ENCODE data around the gene EYS.
"Not testable (repeated sequence)": the region's sequence is repeated elsewhere in the genome, so short reads cannot be mapped to it uniquely, and the experiment has no call there.

The EYS gene

GRCh38 chr6:64266351-64266821, 1440.6 kb downstream of the EYS start:
- DNase-seq = no peak

GRCh38 chr6:64263778-64264177, 1443.2 kb downstream of the EYS start:
- DNase-seq = no peak

DNA sequence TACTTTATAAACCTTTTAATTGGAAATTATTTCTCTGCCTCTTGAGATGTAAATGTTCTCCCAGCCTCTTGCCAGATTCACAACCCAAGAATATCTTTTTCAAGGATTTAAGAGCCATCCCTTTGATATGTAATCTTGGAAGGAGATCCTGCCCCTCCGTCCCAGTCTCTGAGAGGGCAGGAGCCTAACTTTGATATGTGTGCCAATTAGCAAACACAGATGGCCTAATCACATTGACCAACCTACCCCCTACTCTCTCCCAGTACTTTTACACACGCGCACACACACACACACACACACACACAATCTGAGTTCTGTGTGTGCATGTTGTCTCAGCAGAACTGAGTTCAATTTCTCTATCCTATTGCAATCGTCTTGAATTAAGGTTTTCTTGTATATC, 1447.7 kb downstream of the EYS start:
- no peak for DNase-seq

- no peak for DNase-seq
These were observed 1448.3 kb downstream of the EYS start for GRCh38 chr6:64258752-64259151.

DNA sequence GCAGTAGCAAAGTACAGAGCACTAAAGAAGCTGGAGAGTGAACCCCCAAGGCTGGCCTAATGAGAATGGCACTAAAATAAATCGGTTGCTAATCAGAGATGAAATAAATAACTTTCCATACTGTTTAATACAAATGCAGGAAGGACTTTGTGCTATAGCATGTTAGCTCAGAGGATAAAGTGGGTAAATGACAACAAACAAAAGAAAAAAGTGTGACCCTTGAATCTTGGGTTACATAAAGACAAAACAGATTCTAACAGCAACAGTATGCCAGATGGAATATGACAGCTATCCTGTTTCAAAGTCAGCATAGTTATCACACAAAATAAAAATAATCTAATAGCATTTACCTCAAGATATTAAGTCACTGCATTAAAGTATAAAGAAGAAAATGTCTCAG, 1448.7 kb downstream of the EYS start:
- DNase-seq = no peak

- no peak for DNase-seq
These were observed 1449.4 kb downstream of the EYS start for GRCh38 chr6:64257586-64257985.

GRCh38 chr6:64256483-64256882, 1450.5 kb downstream of the EYS start:
- no peak for DNase-seq

DNA sequence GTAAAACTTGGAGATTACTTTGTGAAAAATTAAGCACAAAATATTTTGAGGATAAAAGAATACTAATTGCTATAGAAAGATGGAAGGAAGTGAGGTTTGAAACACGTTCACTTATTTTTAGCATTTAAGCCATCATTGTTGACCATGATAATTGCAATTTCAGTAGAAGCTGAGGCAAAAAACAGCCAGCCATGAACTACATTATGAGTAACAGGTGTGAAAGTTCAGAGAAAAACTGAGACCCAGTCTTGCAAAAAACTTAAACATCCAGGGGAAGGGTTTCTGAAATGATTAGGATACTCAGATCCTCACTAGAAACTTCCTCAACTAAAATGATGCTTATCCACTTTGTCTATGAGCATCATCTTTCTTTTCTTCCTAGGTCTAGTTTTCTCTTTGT, 1452.0 kb downstream of the EYS start:
- no peak for DNase-seq

- no peak for DNase-seq
These were observed 1452.5 kb downstream of the EYS start for GRCh38 chr6:64254558-64254957.

DNA sequence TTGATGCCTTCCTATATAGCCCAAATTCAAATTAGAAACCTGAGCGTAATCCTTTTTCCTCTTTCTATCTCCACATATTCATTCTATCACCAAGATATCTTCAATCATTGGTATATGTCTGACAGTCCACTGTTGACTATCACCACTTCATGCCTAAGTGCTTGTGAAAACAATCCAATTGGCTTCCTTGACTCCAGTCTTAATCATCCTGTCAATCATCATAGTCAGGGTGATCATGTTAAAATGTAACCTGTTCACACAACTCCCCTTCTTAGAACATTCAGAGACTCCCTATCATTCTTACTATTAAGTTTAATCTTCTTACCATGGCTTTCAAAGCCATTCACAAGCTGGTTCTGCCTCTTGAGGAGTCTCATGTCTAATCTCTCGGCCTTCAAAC, 1454.8 kb downstream of the EYS start:
- no peak for DNase-seq

DNA sequence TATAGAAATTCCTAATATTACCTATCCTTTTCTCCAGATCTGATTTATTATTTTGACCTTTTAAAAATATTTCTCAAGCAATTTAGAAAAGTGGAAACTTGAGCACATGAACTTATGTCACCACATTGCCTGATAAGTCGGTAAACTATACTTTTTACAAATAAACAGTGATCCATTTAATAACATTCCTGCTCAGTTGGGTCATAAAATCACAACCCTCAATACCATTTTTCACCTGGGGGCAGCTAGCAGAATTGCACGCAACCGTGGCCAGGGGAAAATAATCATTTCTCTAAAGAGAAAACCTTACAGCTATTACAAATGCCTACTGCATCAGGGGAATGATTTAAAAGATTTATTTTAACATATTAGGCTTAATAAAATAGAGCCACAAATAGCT, 1456.9 kb downstream of the EYS start:
- DNase-seq = no peak

DNA sequence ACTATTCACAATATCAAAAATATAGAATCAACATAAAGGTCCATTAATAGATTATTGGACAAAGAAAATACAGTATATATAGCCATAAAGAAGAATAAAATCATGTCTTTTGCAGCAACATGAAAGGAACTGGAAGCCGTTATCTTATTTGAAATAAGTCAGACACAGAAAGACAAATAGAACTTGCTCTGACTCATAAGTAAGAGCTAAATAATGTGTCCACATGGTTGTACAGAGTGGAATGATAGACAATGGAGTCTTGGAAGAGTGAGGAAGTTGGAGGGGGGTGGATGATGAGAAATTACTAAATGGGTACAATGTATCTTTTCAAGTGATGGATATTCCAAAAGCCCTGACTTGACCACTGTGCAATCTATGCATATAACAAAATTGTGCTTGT, 1457.9 kb downstream of the EYS start:
- no peak for DNase-seq

DNA sequence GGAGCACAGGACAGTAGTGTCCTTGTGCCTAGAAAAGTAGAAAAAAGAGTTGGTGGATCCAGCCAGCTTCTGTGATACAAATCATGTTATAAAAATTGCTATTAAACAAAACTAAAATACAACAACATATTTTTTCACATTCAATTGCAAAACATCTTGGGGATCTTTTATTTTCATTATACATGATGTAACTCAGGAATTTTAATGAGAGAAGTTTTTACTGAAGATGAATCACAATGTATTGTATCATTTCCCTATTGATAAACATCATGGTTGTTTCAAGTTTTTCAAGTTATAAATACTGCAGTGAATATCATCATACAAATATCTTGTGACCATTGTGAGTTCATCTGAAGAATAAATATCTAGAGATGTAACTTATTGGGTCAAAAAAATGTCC, 1463.4 kb downstream of the EYS start:
- no peak for DNase-seq

GRCh38 chr6:64238908-64239307, 1468.1 kb downstream of the EYS start:
- not testable (repeated sequence) for DNase-seq

DNA sequence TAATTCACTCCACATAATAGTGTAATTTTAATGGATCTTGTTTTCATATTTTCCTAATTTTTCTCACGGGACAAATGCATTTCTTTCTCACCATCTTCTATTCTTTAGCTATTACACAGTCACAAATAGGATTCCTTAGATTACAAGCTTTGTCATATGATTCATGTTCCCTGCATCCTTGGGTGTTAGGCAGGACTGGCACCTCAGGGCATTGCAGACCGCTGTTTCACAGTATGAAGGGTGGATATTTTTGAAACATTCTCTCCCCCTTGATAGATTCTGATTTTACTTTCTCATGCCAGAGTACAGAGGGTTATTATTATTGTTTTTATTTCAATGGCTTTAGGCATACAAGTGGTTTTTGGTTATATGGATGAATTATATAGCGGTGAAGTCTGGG, 1469.0 kb downstream of the EYS start:
- no peak for DNase-seq

DNA sequence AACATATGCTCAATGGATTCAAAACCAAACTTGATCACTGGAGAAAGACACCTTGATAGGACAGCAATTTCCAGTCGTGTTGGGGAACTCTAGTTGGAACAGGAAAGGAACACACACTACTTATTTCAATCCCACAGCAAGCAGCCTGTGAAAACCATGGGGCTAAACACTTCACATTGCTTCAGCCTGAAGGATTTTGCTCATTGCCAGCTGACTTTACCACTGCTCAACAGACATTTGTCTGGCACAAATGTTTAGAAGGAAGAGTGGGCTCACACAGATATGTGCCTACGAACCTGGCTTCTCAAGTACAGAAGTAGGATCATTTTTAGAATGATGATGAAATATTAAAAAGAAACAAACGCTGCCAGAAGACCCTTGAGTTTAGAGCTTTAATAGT, 1473.3 kb downstream of the EYS start:
- no peak for DNase-seq

- DNase-seq = no peak
These were observed 1475.1 kb downstream of the EYS start for GRCh38 chr6:64231928-64232327.

GRCh38 chr6:64230530-64230929, 1476.5 kb downstream of the EYS start:
- no peak for DNase-seq

- DNase-seq = no peak
These were observed 1479.2 kb downstream of the EYS start for GRCh38 chr6:64227863-64228262.

- no peak for DNase-seq
These were observed 1481.5 kb downstream of the EYS start for GRCh38 chr6:64225503-64225902.

DNA sequence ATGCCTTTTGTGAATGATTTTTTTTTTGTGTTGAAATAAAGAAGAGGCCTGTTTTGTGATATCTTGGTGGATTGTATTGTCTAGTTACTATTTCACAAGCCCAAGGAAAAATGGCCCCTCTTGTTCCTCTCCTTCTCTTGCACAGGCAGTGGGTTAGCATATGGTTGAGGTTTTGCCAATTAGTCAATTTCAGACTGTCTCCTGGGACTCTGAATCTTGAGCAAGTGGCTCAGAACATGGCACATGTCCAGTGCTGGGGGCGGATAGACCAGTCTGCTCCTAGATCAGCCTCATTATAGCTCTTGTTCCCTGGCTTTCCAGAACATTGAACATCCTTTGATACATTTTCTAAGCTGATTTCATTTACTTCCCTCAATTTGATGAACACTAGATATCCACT, 1482.2 kb downstream of the EYS start:
- DNase-seq = no peak

- no peak for DNase-seq
These were observed 1485.2 kb downstream of the EYS start for GRCh38 chr6:64221776-64222175.

DNA sequence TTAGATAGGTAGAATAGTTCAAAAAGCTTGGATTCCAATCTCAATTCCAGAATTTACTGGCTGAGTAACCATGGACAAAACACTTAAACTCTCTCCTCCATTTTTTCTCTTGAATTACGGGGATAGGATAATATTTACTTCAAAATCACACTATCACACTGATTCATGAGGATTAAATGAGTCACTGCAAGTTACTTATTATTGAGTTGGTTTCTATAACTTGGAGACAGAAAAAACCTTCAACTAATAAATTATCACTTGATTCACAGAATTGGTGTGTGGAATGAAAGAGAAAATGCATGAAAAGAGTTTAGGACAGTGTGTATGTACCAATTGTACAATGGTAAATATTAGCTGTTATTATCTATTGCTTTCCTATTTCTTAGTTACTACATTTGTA, 1486.2 kb downstream of the EYS start:
- DNase-seq = no peak

GRCh38 chr6:64217721-64218620, 1489.1 kb downstream of the EYS start:
- no peak for DNase-seq

DNA sequence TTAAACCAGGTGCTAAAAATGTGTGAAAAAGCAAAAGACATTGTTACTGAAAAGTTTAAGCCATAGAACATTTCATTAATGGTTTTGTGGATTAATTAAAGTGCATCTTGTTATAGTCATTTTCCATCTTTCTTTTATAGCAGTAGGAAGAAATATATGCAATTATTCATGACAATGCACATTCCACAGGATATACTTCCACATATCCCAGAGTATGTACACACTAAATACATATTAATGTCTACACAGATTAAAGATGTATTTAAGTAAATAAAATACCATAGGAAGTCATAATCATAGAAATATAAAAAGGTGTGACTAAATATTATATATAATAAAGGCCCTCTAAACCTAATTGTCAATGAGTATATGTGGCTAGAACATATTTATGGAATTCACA, 1492.7 kb downstream of the EYS start:
- DNase-seq = no peak
